Measurements from ENCODE around the gene CACNA1F. TPM values are rescaled to one million over a fixed set of nuclear protein-coding genes. Genes with fewer than 3 reads are reported as not detected.

The CACNA1F gene
- total RNA-seq, 1 donor from 2014 or later = not detected

DNA sequence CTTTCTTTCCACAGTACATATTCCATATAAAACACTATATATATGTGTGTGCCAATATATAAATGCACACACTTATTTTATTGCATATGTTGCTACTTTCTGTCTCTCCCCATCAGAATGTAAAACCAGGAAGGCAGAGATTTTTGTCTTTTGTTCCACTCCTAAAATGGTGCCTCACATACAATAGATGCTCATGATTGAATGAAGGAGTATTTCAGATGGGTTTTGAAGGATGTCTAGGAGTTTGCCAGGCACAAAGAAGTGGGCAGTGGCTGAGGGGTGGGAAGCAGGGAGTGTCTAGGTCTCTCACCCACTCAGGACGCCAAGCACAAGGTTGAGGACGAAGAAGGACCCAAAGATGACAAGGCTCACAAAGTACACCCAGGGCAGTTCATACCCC, 5.4 kb downstream of the CACNA1F start:
- Histone ChIP-seq H3K27me3 (no peaks in the 10 kb centered on the region), H3K4me1 (no peaks in the 10 kb centered on the region), H3K27ac (no peak overlapping the region), H3K36me3 (no peaks in the 10 kb centered on the region), H3K4me3 (no peak overlapping the region), H3K9me3 (no peaks in the 10 kb centered on the region)
- TF ChIP-seq, protein P1, sequence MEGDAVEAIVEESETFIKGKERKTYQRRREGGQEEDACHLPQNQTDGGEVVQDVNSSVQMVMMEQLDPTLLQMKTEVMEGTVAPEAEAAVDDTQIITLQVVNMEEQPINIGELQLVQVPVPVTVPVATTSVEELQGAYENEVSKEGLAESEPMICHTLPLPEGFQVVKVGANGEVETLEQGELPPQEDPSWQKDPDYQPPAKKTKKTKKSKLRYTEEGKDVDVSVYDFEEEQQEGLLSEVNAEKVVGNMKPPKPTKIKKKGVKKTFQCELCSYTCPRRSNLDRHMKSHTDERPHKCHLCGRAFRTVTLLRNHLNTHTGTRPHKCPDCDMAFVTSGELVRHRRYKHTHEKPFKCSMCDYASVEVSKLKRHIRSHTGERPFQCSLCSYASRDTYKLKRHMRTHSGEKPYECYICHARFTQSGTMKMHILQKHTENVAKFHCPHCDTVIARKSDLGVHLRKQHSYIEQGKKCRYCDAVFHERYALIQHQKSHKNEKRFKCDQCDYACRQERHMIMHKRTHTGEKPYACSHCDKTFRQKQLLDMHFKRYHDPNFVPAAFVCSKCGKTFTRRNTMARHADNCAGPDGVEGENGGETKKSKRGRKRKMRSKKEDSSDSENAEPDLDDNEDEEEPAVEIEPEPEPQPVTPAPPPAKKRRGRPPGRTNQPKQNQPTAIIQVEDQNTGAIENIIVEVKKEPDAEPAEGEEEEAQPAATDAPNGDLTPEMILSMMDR (IDR thresholded peaks at IDR 0.05) = no peak
- intact Hi-C loops (cut with DNase I) = no loop called here
- DNase-seq (ENCODE audit: low spot score in 2 of 2) = no peak

DNA sequence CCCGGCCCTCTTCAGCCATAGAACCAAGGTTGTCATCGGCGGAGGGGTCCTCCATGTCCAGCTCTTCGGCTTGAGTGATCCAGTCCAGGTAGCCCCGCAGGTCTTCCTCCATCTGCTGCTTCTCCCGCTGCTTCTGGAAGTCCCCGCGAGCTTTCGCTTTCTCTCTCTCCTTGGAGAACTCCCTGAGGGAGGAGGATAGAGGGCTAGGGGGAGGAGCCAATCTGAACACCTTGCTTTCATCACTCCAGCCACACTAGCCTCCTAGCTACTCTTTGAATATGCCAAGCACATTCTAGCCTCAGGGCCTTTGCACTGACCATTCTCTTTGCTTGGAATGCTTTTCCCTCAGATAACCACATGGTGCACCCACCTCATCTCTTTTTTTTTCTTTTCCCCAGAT, 6.2 kb downstream of the CACNA1F start:
- TF ChIP-seq, protein P1 (IDR thresholded peaks at IDR 0.05) = no peak

DNA sequence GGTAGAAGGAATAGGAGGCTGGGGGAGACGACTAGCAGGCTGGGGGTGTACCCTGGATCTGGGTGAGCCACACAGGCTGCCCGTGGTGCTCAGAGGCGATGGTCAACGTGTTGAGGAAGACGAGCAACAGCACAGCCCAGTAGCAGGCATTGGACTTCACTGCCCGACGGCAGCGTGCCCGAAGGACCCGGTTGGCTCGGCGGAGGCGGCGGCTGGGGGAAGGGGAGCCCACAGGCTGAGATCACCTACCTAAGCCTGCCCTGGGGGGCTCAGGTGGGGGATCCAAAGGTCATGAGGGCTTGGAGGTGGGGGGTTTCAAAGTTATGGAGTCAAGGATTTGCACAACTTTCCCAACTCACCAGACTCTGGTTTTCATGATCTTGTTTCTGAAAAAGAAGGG, 7.3 kb downstream of the CACNA1F start:
- TF ChIP-seq, protein P1 (IDR thresholded peaks at IDR 0.05) = no peak
- Histone ChIP-seq H3K36me3 (no peaks in the 10 kb centered on the region), H3K9me3 (no peaks in the 10 kb centered on the region), H3K27ac (no peak overlapping the region), H3K4me1 (no peaks in the 10 kb centered on the region), H3K27me3 (no peaks in the 10 kb centered on the region), H3K4me3 (no peak overlapping the region)
- intact Hi-C loops (cut with DNase I) = no loop called here
- DNase-seq (ENCODE audit: low spot score in 2 of 2) = no peak

More for the DNA sequence above, 6.2 kb downstream of the CACNA1F start:
- Histone ChIP-seq H3K9me3 (no peaks in the 10 kb centered on the region), H3K27me3 (no peaks in the 10 kb centered on the region), H3K4me3 (no peak overlapping the region), H3K27ac (no peak overlapping the region), H3K36me3 (no peaks in the 10 kb centered on the region), H3K4me1 (no peaks in the 10 kb centered on the region)
- no peak for DNase-seq (ENCODE audit: low spot score in 2 of 2)
- intact Hi-C loops (cut with DNase I) = no loop called here

DNA sequence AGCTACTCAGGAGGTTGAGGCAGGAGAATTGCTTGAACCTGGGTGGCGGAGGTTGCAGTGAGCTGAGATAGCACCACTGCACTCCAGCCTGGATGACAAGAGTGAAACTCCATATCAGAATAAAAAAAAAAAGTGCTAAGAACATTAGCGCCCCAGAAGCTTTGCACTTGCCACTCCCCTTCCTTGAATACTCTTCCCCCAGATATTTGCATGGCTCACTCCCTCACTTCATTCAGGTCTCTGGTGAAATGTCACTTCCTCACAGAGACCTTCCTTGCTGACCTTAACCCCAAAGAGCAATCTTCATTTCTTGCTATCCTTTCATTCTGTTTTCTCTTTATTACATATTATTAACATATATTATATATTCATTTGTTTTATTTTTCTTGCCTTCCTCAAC, 11.3 kb downstream of the CACNA1F start:
- intact Hi-C loops (cut with DNase I) = no loop called here

DNA sequence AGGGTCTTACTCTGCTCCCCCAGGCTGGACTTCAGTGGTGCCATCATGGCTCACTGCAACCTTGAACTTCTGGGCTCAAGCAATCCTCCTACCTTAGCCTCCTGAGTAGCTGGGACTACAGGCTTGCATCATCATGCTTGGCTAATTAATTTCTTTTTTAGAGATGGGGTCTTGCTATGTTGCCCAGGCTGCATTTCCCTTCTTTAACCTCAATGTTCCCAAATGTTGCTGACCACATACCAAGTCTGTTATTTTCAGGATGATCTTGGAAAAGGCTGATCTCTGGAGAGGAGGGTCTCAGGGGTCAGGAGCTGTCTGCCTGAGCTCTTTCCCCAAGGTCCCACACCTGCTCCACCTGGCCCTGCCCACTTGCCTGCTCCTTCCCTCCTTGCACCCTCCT, 13.0 kb downstream of the CACNA1F start:
- TF ChIP-seq, protein P1 (IDR thresholded peaks at IDR 0.05) = no peak
- no peak for DNase-seq (ENCODE audit: low spot score in 2 of 2)
- intact Hi-C loops (cut with DNase I) = no loop called here

More for the DNA sequence above, 11.3 kb downstream of the CACNA1F start:
- no peak for DNase-seq (ENCODE audit: low spot score in 2 of 2)
- Histone ChIP-seq H3K27ac (no peak overlapping the region), H3K9me3 (no peaks in the 10 kb centered on the region), H3K36me3 (no peaks in the 10 kb centered on the region), H3K4me3 (no peak overlapping the region), H3K27me3 (no peaks in the 10 kb centered on the region), H3K4me1 (no peaks in the 10 kb centered on the region)
- TF ChIP-seq, protein P1 (IDR thresholded peaks at IDR 0.05) = no peak

DNA sequence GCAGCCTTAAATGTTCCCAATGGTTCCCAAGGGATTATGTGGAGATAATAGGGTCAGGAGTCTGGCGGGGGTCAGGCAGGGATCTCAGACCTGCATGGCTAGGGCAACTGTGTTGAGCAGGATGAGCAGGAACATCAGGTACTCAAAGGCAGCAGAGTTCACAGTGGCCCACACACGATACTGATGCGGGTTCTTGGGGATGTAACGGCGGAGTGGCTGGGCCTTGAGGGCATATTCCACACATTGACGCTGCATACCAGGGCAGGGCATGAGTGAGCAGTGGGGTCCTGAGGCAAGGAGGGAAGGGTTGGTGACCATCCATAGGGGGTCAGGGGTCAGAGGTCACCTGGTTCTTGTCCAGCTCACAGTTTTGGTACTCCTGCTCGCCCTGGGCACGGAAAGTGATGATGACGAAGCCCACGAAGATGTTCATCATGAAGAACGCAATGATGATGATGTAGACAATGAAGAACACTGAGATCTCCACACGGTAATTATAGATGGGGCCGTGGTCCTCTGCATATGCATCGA, 18.1 kb downstream of the CACNA1F start:
- H3K4me1 ChIP-seq = no peaks in the 10 kb centered on the region
- H3K9me3 ChIP-seq = no peaks in the 10 kb centered on the region
- TF ChIP-seq, protein P1 (IDR thresholded peaks at IDR 0.05) = no peak
- no peak for DNase-seq (ENCODE audit: low spot score in 2 of 2)
- no peaks in the 10 kb centered on the region for H3K27me3 ChIP-seq
- H3K4me3 ChIP-seq = no peak overlapping the region
- no peak overlapping the region for H3K27ac ChIP-seq
- intact Hi-C loops (cut with DNase I) = no loop called here
- H3K36me3 ChIP-seq = no peaks in the 10 kb centered on the region

More for the DNA sequence above, 13.0 kb downstream of the CACNA1F start:
- Histone ChIP-seq H3K4me1 (no peaks in the 10 kb centered on the region), H3K36me3 (no peaks in the 10 kb centered on the region), H3K9me3 (no peaks in the 10 kb centered on the region), H3K27me3 (no peaks in the 10 kb centered on the region), H3K4me3 (no peak overlapping the region), H3K27ac (no peak overlapping the region)

Data from ascending aorta (tissue), 2 donors.